ENCODE data around the gene DCAF11. TPM values are rescaled to one million over a fixed set of nuclear protein-coding genes. Genes with fewer than 3 reads are reported as not detected.

DCAF11 gene
- polyA plus RNA-seq (2013, experiment 1 of 2; ENCODE audit: insufficient read length), result 31.1 TPM
- 34.8 TPM for polyA plus RNA-seq (2013, experiment 2 of 2; ENCODE audit: insufficient read length)

- DNase-seq, result peak; percentile 100
Observed at GRCh38 chr14:24114532-24115421, at the start of gene DCAF11, which contains the start of gene NRL. Gene DCAF11 (plus strand): TSS chr14:24114777. CDS start chr14:24115595, 818 bp downstream. Gene NRL (minus strand): TSS chr14:24114949. CDS start chr14:24082848, 32,101 bp downstream.

DNA sequence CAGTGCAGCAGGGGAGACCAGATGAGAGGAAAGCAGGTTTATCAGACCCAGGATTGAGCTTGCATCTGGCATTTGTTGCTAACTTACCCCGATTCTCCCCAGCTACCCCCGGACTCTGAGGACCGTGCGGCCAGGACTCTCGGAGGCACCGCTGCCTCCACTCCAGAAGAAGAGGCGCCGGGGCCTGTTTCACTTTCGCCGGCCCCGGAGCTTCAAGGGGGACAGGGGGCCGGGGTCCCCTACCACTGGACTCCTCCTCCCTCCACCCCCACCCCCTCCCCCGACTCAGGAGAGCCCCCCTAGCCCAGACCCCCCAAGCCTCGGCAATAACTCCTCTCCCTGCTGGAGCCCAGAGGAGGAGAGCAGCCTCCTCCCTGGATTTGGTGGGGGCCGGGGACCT is 49.7 kb upstream of the DCAF11 start:
- no peak for DNase-seq

- DNase-seq, result no peak
Observed at GRCh38 chr14:24065408-24065807, 49.2 kb upstream of the DCAF11 start.

GRCh38 chr14:24066496-24067132 is 48.0 kb upstream of the DCAF11 start:
- no peak for DNase-seq

- no peak for DNase-seq
Observed at GRCh38 chr14:24067133-24068082, 47.2 kb upstream of the DCAF11 start.

DNA sequence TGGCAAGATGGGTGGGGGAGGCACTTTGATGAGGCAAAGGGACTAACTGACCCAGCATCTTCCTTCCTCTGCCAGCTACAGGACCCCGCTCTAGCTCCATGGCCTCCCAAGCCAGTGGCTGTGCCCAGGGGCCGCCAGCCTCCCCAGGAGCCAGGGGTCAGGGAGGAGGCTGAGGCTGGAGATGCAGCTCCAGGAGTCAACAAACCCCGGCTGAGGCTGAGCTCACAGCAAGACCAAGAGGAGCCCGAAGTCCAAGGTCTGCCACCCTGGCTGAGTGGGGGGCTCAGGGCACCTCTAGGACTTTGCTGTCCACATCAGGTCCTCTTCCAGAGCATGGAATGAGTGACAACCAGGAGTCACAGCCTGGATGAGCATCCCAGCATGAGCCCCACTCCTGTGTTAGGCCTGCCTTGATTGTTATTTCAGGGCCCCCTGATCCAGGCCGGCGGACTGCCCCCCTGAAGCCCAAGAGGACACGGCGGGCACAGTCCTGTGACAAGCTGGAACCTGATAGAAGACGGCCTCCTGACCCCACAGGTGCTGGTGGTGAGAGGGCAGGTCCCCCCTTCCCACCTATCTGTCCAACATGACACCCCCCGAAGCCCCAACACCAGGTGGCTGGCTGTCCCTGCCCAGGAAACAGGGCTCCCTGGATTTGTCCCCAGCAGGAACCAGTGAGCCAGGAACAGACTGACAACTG is 45.7 kb upstream of the DCAF11 start:
- no peak for DNase-seq

DNA sequence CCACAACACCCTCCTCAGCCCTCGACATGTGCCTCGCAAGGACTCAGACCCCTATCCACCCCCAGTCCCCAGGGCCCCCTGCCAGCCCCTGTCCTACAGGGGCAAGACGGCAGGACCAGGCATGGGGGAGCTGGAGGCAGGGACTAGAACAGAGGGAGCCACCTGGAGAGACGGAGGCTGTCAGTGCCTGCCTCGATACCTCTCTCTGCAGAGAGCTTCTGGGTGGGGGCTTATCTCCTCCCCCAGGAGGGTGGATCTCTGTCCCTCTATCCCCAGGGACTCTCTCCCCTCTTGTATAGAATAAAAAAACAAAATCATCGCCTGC is 45.2 kb upstream of the DCAF11 start:
- DNase-seq, result no peak

GRCh38 chr14:24070285-24071143 is 44.1 kb upstream of the DCAF11 start:
- DNase-seq, result no peak

- DNase-seq, result no peak
Observed at GRCh38 chr14:24071144-24071697, 43.4 kb upstream of the DCAF11 start, which contains the start of gene CPNE6. Gene CPNE6 (plus strand): TSS chr14:24071562. CDS start chr14:24072937, 1,375 bp downstream.

GRCh38 chr14:24071836-24072430 is 42.6 kb upstream of the DCAF11 start:
- DNase-seq, result no peak

- no peak for DNase-seq
Observed at GRCh38 chr14:24072436-24072835, 42.1 kb upstream of the DCAF11 start.

- DNase-seq, result no peak
Observed at GRCh38 chr14:24072881-24073877, 41.4 kb upstream of the DCAF11 start.

DNA sequence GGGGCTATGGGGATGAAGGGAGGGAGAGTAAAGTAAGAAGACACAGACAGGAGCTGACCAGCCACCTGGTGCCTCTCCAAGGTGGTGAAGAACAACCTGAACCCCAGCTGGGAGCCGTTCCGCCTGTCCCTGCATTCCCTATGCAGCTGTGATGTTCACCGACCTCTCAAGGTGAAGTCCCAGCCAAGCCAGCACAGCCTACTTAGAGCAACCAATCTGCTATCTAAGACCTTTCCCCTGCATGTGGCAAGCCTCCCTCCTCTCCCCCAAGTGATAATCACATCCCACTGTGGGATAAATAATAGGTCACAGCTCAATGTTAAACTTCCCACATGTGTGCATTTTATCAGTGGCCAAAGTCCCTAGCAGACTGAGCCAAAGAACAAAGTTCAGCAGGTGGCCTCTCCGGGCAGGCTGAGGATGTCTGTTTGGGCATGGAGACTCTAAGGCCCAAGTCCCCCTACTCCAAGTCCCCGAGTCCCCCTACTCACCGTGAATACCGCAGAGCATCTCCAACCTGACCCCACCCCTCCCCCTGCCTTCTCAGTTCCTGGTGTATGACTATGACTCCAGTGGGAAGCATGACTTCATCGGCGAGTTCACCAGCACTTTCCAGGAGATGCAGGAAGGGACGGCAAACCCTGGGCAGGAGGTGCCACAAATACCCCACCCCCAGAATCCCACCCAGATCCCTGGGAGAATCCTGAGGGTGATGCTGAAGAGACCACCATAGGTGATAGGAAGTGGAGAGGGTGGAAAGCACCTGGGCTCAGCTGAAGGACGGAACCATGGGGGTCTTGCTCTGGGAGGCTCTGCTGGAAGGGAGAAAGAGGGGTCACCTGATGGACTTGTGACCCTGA is 39.7 kb upstream of the DCAF11 start:
- DNase-seq, result no peak

GRCh38 chr14:24075485-24076301 is 38.9 kb upstream of the DCAF11 start:
- no peak for DNase-seq

GRCh38 chr14:24076302-24076601 is 38.3 kb upstream of the DCAF11 start:
- DNase-seq, result no peak

DNA sequence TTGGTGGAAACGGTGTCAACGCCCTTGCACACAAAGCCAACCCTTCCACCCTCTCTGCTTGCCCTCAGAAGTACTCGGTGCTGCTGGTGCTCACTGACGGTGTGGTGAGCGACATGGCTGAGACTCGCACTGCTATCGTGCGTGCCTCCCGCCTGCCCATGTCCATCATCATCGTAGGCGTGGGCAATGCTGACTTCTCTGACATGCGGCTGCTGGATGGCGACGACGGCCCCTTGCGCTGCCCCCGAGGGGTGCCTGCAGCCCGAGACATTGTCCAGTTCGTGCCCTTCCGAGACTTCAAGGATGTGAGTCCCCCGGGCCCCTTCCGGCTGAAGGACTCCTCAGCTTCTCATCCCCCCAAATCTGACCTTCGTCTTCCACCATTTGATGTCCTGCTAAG is 37.5 kb upstream of the DCAF11 start:
- no peak for DNase-seq

- DNase-seq, result no peak
Observed at GRCh38 chr14:24078146-24078545, 36.4 kb upstream of the DCAF11 start.

Measured in fibroblast of skin of abdomen (primary cell).